T-helper 2 cell (primary cell): ENCODE measurements around the gene TBC1D24.

ENCODE experiments used
- DNase-seq, 5 experiments: peaks; one replicate each; pipeline versions ENCODE4 v3.0.0 to v3.0.0-alpha.2; 2012 to 2022

The TBC1D24 gene

GRCh38 chr16:2450975-2451381, 23.9 kb upstream of the TBC1D24 start:
- no peak for DNase-seq

GRCh38 chr16:2451851-2452320, 23.0 kb upstream of the TBC1D24 start:
- DNase-seq: no peak

GRCh38 chr16:2452650-2453049, 22.3 kb upstream of the TBC1D24 start:
- DNase-seq: no peak

GRCh38 chr16:2455081-2455845, 19.7 kb upstream of the TBC1D24 start:
- DNase-seq: no peak

- DNase-seq: no peak
Observed at GRCh38 chr16:2456551-2457153, 18.3 kb upstream of the TBC1D24 start.

GRCh38 chr16:2457267-2457666, 17.7 kb upstream of the TBC1D24 start:
- DNase-seq: no peak

GRCh38 chr16:2457946-2458345, 17.0 kb upstream of the TBC1D24 start:
- DNase-seq: no peak

GRCh38 chr16:2458887-2459646, 15.9 kb upstream of the TBC1D24 start:
- no peak for DNase-seq

- peak; percentile 94 to 98 (median 97) for DNase-seq
Observed at GRCh38 chr16:2459647-2460390, 15.1 kb upstream of the TBC1D24 start, which contains the start of gene TEDC2. Gene TEDC2 (plus strand): TSS chr16:2460109. CDS start chr16:2460145, 36 bp downstream.

GRCh38 chr16:2460391-2460713, 14.6 kb upstream of the TBC1D24 start:
- DNase-seq: no peak

GRCh38 chr16:2460916-2461315, 14.0 kb upstream of the TBC1D24 start:
- no peak for DNase-seq

GRCh38 chr16:2462031-2462866, 12.7 kb upstream of the TBC1D24 start:
- no peak for DNase-seq

GRCh38 chr16:2464333-2464732, 10.6 kb upstream of the TBC1D24 start:
- no peak for DNase-seq

- no peak for DNase-seq
Observed at GRCh38 chr16:2465653-2466415, 9.1 kb upstream of the TBC1D24 start.

GRCh38 chr16:2466667-2467527, 8.0 kb upstream of the TBC1D24 start:
- no peak for DNase-seq

GRCh38 chr16:2467528-2468232, 7.2 kb upstream of the TBC1D24 start:
- no peak for DNase-seq

- DNase-seq: no peak
Observed at GRCh38 chr16:2468233-2468724, 6.6 kb upstream of the TBC1D24 start.

- DNase-seq: no peak
Observed at GRCh38 chr16:2468725-2469398, 6.1 kb upstream of the TBC1D24 start.
